Sigmoid colon (tissue), 7 donors: Measurements from ENCODE around the gene TPP2. TPM values are rescaled to one million over a fixed set of nuclear protein-coding genes. Genes with fewer than 3 reads are reported as not detected.

Experiments
- DNase-seq: peaks from one replicate; pipeline ENCODE4 v3.0.0-alpha.2; 2019
- H3K27ac ChIP-seq, 4 donors: fragments of 200-600 bp; sonication (generic); one replicate each; pipeline ENCODE4 v1.5.1; 2016 to 2019; ENCODE audit warnings: mild to moderate bottlenecking in 1 of 4
- H3K27me3 ChIP-seq, 3 donors: fragments of 200-600 bp; sonication (generic); one replicate each; pipeline ENCODE4 v1.5.1; 2019; ENCODE audit warnings: mild to moderate bottlenecking in 1 of 3
- H3K36me3 ChIP-seq, 4 donors: fragments of 200-600 bp; sonication (generic); one replicate each; pipeline ENCODE4 v1.5.1; 2016 to 2019
- H3K4me1 ChIP-seq, 4 donors: fragments of 200-600 bp; sonication (generic); one replicate each; pipeline ENCODE4 v1.5.1; 2017 to 2019
- H3K4me3 ChIP-seq, 4 donors: fragments of 200-600 bp; sonication (generic); one replicate each; pipeline ENCODE4 v1.5.1; 2017 to 2019; ENCODE audit warnings: mild to moderate bottlenecking in 2 of 4, moderate library complexity in 1 of 4
- H3K9me3 ChIP-seq, 4 donors: fragments of 200-600 bp in 3 of 4; sonication (generic) in 3 of 4; one replicate each; pipeline versions ENCODE4 v1.5.1 to v1.6.1; 2013 to 2019
- CTCF ChIP-seq, 4 experiments: fragments of 450-650 bp in 3 of 4; fragments of 200-600 bp in 1 of 4; IDR thresholded peaks; one replicate each; pipeline ENCODE4 v1.5.1; 2016 to 2019; ENCODE audit warnings: antibody characterized with exemption in 4 of 4, mild to moderate bottlenecking in 3 of 4, moderate library complexity in 2 of 4
- EP300 ChIP-seq, 4 donors: sonication (generic); formaldehyde crosslinking; IDR thresholded peaks; one replicate each; pipeline ENCODE4 v1.6.1; 2017; ENCODE audit warnings: antibody characterized with exemption in 4 of 4
- POLR2A ChIP-seq, 2 donors: fragments of 450-650 bp; IDR thresholded peaks; one replicate each; pipeline ENCODE4 v1.6.1; 2016; ENCODE audit warnings: antibody characterized with exemption in 2 of 2, mild to moderate bottlenecking in 2 of 2, moderate library complexity in 2 of 2
- POLR2AphosphoS5 ChIP-seq, 4 donors: sonication (generic); formaldehyde crosslinking; IDR thresholded peaks; one replicate each; pipeline ENCODE4 v1.6.1; 2017; ENCODE audit warnings: antibody characterized with exemption in 4 of 4
- WGBS, 2 donors: extraction: QIAGEN DNeasy Blood & Tissue Kit; methylation state at CpG; one replicate each; pipeline ENCODE4 v1.1.7; 2013; 5-methylcytosine and 5-hydroxymethylcytosine counted together
- intact Hi-C: fragments of 100-400 bp; cut with DNase I; formaldehyde crosslinking; loops from one replicate; pipeline ENCODE4 v1.15.1; 2023
- polyA plus RNA-seq, 3 donors: library from polyadenylated mRNA; stranded (reverse); fragments of 200-250 nt; gene quantifications; one replicate each; pipeline ENCODE4 v1.2.3, GENCODE V29; 2013
- total RNA-seq, 4 donors: library from RNA; depleted of rRNA; stranded (reverse); fragments of >200 nt; gene quantifications; one replicate each; pipeline ENCODE4 v1.1.0, GENCODE V29; 2016
- donor health status: healthy with polysubstance abuse.
- donor health status: Bipolar disorder and iron deficiency.
- donor health status: healthy.

Gene TPP2
- total and polyA plus RNA-seq, 7 donors = 11.4 to 54.2 (median 33.0) TPM

DNA sequence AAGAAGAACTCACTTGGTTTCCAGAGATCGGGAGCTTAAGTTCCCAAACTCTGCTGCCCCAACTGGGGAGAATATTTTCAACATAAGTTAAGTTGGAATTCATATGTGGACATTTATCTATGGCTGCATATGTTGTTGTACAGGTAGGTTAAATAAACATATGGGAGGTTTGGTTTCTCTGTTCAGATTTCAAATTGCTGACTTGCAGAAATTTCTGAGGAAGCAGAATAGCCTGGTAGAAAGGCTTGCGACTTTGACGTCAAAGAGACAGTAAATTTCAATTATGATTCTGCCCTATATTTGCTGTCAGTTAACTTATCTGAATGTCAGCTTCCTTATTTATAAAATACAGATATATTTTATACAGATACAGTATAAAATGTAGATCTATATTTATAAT lies 40.0 kb upstream of the TPP2 start:
- no peaks in the 10 kb centered on the region for H3K9me3 ChIP-seq
- H3K4me3 ChIP-seq = no peak overlapping the region
- no peak overlapping the region for H3K27ac ChIP-seq
- H3K27me3 ChIP-seq = no peaks in the 10 kb centered on the region
- TF ChIP-seq POLR2A (IDR thresholded peaks at IDR 0.05) (no peak), POLR2AphosphoS5 (IDR thresholded peaks at IDR 0.05) (no peak), EP300 (IDR thresholded peaks at IDR 0.05) (no peak), CTCF (IDR thresholded peaks at IDR 0.05) (no peak)
- H3K4me1 ChIP-seq = no peaks in the 10 kb centered on the region
- H3K36me3 ChIP-seq = no peaks in the 10 kb centered on the region
- DNase-seq = no peak
- intact Hi-C loops = loop anchor here (10.0 kb wide), 4 partner anchors 152 to 1412 kb away; partner anchors contain the start of gene FGF14
- 50 to 79% methylated on average over 3 of the region's 3 CpGs for WGBS, 2 donors

DNA sequence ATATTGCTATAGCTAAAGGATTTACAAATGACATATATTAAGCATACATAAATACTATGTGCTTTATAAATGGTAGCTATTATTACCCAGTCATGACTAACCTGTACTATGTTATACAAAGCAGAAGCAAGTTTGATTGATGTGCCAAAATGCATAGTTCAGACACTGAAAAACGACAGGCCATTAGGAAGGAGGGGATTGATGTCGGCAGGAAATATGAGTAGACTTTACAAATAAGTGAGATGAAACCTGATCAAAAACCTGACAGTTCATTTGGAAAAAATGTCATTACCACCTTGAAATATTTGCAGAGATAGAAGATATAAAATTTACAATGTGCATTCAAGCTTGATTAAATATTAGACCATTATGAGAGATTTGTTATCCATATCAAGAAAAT lies 38.8 kb upstream of the TPP2 start:
- TF ChIP-seq POLR2A (IDR thresholded peaks at IDR 0.05) (no peak), POLR2AphosphoS5 (IDR thresholded peaks at IDR 0.05) (no peak), EP300 (IDR thresholded peaks at IDR 0.05) (no peak), CTCF (IDR thresholded peaks at IDR 0.05) (no peak)
- no peaks in the 10 kb centered on the region for H3K36me3 ChIP-seq
- no peak overlapping the region for H3K4me3 ChIP-seq
- H3K27me3 ChIP-seq = no peaks in the 10 kb centered on the region
- no peak overlapping the region for H3K27ac ChIP-seq
- H3K4me1 ChIP-seq = no peaks in the 10 kb centered on the region
- no peaks in the 10 kb centered on the region for H3K9me3 ChIP-seq
- DNase-seq = no peak
- intact Hi-C loops = loop anchor here (10.0 kb wide), 4 partner anchors 153 to 1413 kb away; partner anchors contain the start of gene FGF14
- WGBS, 2 donors = 64 to 75% methylated on average over 2 of the region's 2 CpGs

DNA sequence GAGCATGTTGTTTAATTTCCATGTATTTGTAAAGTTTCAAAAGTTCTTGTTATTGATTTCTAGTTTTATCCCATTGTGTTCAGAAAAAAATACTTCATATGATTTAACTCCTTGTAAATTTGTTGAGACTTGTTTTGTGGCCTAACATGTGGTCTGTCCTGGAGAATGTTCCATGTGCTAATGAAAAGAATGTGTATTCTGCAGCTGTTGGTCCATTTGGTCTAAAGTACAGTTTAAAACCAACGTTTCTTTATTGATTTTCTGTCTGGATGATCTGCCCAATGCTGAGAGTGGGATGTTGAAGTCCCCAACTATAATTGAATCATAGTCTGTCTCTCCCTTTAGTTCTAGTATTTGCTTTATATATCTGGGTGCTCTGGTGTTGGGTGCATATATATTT lies 34.9 kb upstream of the TPP2 start:
- Histone ChIP-seq H3K27ac (no peak overlapping the region), H3K9me3 (no peaks in the 10 kb centered on the region), H3K27me3 (no peaks in the 10 kb centered on the region), H3K4me3 (no peak overlapping the region), H3K36me3 (no peaks in the 10 kb centered on the region), H3K4me1 (no peaks in the 10 kb centered on the region)
- no peak for TF ChIP-seq POLR2A (IDR thresholded peaks at IDR 0.05)
- intact Hi-C loops = no loop called here
- no peak for DNase-seq
- 14 to 50% methylated on average over 1 of the region's 1 CpG for WGBS, 2 donors

- no peak for DNase-seq
- TF ChIP-seq CTCF (IDR thresholded peaks at IDR 0.05) (no peak), POLR2AphosphoS5 (IDR thresholded peaks at IDR 0.05) (no peak), EP300 (IDR thresholded peaks at IDR 0.05) (no peak), POLR2A (IDR thresholded peaks at IDR 0.05) (no peak)
- H3K27me3 ChIP-seq = no peaks in the 10 kb centered on the region
- intact Hi-C loops = no loop called here
- no peak overlapping the region for H3K27ac ChIP-seq
- no peaks in the 10 kb centered on the region for H3K9me3 ChIP-seq
- no peaks in the 10 kb centered on the region for H3K36me3 ChIP-seq
- WGBS, 2 donors = 84 to 92% methylated on average over 2 of the region's 2 CpGs
- H3K4me1 ChIP-seq = no peaks in the 10 kb centered on the region
- H3K4me3 ChIP-seq = no peak overlapping the region
Measured at GRCh38 chr13:102563267-102563666, 33.5 kb upstream of the TPP2 start.

DNA sequence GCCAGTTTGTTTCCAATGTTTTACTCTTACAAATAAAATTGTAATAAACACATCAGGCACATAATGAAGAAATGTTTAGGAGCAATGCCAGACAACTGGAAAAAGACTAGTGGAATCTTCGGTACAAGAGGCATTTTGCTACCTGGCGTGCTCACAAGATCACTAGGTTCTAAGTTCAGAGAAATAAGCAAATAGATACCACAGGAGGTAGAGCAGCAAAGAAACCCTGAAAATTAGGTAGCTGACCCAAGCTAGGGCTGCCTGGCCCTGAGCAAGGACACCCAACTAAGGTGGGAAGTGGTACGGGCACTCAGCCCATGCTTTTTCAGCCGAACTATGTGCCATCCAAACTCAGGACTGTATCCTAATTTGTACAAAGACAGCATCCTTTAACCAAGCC lies 32.2 kb upstream of the TPP2 start:
- intact Hi-C loops = no loop called here
- H3K27me3 ChIP-seq = no peaks in the 10 kb centered on the region
- DNase-seq = no peak
- H3K36me3 ChIP-seq = no peaks in the 10 kb centered on the region
- no peaks in the 10 kb centered on the region for H3K4me1 ChIP-seq
- no peak overlapping the region for H3K27ac ChIP-seq
- TF ChIP-seq POLR2A (IDR thresholded peaks at IDR 0.05) = no peak
- no peak for TF ChIP-seq CTCF (IDR thresholded peaks at IDR 0.05)
- no peak for TF ChIP-seq POLR2AphosphoS5 (IDR thresholded peaks at IDR 0.05)
- TF ChIP-seq EP300 (IDR thresholded peaks at IDR 0.05) = no peak
- H3K9me3 ChIP-seq = no peaks in the 10 kb centered on the region
- WGBS, 2 donors = 82 to 92% methylated on average over 4 of the region's 4 CpGs
- no peak overlapping the region for H3K4me3 ChIP-seq
